Limb (tissue), 2 donors: ENCODE results near the gene CRAT.

Experiments
- DNase-seq, 2 donors: peaks; one replicate each; pipeline ENCODE4 v3.0.0-alpha.2; 2016; ENCODE audit errors: extremely low spot score in 2 of 2

The CRAT gene

GRCh38 chr9:129109952-129110739, 447 bp downstream of the CRAT start:
- no peak for DNase-seq

DNA sequence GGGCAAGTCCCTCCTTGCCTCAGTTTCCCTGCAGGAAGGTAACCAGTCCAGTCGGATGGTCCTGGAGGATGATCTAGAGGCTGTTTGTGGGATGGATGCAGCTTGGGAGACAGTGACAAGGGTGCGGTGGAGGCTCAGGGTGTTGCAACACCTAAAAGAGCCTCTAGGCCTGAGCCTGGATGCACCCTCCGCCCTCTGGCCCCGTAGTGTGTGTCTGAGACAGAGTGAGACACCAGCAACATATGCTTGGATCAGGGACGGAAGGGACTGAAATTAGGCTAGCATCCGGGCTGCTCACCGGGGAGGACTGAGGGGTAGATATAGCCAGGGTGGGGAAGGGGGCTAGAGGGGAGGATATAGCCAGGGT, 1.1 kb downstream of the CRAT start:
- DNase-seq: no peak

DNA sequence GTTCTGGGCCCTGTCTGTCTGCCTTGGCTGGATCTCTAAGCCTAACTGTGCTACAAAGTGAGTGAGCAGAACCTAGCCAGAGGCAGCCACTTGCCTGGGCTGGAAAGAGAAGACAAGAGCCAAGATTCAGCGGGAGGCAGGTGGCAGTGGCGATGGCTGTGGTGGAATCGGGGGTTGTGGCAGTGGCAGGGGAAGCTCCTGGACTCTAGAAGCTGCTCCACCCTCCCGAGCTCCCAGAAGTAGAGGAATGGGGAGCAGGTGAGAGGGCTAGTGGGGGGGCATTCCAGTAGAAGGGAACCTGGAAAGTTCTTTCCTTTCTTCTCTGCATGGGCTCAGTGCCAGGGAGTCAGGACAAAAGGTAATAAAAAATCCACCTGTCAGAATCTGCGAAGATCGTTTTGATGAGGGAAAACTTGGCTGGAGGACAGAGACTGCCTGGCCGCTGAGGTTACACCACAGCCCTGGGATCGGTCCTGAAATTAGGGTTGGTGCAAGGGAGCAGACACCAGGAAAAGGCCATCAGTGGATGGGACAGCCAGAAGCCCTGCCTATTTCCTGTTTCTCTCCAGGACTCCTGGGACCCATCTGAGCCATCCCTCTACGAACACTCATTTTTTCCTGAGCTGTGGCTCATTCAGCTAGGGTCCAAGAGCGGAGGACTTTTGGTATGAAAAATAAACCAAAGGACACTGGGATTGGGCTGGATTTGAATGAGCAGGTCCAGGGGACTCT, 1.6 kb downstream of the CRAT start:
- no peak for DNase-seq

DNA sequence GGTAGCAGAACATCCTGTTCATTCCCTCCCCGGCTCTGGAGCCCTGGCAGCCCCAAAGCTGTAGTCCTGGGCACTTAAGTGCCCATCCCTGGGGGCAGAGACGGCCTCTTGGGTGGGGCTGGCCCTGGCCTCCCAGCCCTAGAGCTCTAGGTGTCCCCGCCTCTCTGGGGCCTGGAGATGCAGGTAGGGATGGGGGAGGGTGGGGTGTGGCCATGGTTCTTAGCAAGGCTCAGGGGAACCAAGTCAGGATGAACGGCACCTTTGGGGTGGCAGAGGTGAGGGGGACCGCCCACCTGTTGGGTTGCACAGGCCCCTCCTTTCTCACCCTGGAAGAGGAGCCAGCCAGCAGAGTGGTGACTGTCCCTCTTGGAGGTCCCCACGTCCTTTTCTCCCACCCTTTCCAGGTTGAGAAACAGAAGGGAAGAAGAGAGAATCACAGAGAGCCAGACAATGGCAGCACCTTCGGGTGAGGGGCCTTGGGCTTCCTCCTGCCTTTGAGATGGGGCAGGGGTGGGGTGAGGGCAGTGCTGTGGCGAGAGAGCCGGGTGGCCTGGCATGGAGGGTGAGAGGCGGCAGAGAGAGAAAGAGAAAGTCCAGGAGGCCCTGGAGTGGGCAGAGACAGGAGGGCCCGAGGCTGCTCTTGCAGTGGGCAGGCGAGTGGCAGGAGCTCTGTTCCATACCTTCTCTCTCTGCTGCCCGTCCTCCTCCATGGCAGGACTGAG, 2.3 kb downstream of the CRAT start:
- DNase-seq: no peak

GRCh38 chr9:129107651-129108050, 2.9 kb downstream of the CRAT start:
- no peak for DNase-seq

DNA sequence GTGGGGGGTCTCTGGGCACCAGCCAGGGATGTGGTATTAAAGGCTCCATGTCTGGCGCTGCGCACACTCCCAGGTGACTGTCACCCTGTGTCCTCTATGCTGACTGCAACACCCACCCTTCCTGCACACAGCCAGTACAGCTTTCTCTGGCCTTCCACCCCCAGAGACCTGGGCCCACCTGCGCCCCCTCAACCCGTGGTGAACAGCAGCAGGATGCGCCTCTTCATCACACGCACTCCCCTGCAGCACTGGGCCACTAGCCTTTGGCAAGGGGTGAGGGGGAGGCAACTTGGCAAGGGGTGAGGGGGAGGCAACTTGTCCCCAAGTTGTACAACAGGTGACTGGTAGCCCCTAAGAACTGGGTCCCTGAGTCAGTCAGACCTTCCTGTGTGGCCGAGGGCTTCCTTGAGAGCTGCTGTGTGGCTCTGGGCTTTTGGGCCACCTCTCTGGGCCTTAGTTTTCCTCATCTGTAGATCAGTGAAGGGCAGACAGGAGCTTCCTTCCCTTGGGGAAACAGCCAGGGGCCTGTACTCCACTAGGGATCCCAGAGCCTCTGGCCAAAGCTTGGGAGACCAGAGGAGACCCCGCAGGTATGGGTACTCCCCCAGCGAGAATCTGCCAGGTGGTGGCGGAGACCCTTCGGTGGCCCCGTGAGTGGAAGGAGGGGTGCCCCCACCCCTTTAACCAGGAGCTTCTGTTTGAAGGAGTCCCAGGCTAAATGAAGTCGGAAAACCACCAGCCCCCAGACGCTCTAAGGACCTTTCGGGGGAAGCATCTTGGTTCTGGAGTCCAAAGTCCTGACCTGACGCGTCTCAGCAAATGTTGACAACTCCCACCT, 4.5 kb downstream of the CRAT start:
- peak in 1 of 2 donors; percentile 28 for DNase-seq

- DNase-seq: peak in 1 of 2 donors; percentile 18
These were observed 6.5 kb downstream of the CRAT start for GRCh38 chr9:129104051-129104450.

GRCh38 chr9:129103595-129103965, 7.0 kb downstream of the CRAT start:
- no peak for DNase-seq

- DNase-seq: no peak
These were observed 7.6 kb downstream of the CRAT start for GRCh38 chr9:129102791-129103594.

DNA sequence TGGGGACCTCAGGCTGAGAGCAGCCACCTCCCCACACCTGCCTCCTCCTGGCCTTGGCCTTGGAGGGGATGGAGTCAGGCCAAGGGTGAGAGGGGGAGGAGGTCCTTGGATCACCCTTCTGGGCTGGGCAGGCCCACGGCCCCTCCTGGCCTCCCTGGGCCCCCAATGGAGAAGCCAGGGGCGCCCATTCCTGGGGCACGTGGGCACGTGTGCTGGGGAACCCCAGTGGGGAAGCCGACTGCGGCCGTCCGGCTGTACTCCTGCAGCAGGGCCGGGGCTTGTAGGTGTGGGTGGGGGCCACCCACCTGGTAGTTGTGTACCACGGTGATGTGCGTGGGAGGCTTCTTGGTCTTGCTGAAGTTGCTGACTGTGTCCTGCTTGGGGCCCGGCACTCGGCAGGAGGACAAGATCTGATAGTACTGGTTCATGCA, 8.5 kb downstream of the CRAT start:
- no peak for DNase-seq

- no peak for DNase-seq
These were observed 9.3 kb downstream of the CRAT start for GRCh38 chr9:129101279-129101678.

DNA sequence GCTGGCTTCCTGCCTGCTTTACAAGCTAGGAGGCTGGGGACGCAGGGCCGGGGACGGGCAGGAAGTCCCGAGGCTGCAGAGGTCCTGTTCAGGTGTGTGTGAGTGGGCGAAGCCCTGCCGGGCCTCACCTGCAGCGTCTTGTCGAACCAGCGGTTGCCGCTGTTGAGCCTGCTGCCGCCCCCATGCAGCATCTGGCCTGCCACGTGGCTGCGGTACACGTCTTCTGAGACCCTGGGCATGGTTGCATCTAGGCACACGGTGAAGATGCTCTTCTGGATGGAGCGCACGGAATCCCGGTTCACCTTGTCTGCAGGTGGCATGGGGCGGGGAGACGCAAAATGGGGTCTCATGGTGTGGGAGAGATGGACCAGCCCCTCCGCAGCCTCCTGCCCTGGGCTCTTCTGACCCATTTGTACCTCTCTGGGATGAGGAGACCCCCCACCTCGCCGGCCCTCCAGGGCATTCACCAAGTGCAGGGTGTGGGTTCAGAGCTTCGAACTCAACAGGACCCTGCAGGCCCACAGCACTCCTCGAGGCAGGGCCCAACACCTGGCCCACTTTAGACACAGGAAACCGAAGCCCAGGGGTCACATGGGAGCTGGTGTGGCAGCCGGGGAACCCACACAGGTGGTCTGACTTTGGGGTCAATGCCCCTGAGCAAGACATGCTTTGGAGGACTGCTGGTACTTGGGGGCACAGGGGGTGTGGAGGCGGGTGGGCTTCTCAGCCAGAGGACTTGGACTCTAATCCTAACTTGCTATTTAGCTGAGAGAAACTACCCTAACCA, 10.0 kb downstream of the CRAT start:
- no peak for DNase-seq

DNA sequence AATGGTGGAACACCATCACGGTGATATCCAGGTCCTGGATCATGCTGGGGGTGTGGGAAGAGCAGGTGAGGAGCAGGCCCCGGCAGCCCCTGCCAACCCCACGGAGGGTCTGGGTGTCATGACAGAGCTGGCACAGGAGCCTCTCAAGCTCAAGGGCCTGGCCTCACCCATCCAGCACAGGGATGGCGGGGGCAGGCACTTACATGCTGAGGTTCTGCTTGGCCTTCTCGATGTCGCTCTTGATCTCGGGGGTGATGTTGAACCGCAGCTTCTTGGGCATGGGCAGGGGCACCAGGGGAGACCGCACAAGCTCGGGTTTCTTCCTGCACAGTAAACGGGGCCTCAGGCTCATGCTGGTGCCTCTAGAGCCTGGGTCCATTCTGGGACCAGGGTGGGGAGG, 12.3 kb downstream of the CRAT start:
- DNase-seq: no peak

GRCh38 chr9:129097671-129098306, 12.8 kb downstream of the CRAT start:
- no peak for DNase-seq

DNA sequence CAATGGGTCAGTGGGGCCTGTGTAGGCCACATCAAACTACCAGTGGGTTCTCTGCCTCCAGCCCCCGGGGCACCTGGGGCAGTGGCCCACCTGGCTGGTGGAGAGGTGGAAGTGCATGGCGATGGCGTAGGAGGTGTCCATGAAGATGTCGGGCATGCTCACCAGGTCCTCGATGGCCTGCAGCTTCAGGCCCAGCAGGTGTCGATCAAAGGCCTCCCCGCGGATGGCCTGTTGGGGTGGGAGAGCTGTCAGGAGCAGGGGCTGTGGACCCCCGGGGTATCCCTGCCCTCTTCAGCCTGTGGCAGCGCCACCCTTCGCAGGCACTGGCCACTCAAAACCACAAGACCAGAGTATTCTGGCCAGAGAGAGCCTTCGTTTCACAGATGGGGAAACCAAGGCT, 14.7 kb downstream of the CRAT start:
- no peak for DNase-seq

DNA sequence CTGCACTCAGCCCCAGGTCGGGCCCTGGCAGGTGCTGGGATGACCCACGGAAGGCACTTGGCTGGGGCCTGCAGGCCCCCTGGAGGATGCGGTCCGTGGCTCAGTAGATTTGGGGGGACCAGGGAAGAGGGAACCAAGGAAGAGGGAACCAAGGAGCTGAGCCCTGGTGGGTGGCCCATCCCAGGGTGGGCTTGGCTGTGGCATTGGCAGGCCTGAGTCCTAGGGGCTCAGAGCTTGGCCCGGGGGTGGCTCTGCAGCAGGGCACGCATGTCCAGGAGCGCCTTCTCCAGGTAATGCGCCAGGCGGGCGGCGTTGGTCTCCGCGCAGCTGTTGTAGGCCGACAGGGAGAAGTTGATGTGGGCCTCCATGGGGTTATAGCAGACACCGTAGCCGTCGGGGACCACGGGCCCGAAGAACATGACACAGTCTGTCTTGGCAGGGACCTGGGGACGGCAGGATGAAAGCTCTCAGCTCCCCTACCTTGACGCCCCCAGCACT, 15.4 kb downstream of the CRAT start:
- no peak for DNase-seq

- DNase-seq: no peak
These were observed 16.0 kb downstream of the CRAT start for GRCh38 chr9:129094387-129095169.

DNA sequence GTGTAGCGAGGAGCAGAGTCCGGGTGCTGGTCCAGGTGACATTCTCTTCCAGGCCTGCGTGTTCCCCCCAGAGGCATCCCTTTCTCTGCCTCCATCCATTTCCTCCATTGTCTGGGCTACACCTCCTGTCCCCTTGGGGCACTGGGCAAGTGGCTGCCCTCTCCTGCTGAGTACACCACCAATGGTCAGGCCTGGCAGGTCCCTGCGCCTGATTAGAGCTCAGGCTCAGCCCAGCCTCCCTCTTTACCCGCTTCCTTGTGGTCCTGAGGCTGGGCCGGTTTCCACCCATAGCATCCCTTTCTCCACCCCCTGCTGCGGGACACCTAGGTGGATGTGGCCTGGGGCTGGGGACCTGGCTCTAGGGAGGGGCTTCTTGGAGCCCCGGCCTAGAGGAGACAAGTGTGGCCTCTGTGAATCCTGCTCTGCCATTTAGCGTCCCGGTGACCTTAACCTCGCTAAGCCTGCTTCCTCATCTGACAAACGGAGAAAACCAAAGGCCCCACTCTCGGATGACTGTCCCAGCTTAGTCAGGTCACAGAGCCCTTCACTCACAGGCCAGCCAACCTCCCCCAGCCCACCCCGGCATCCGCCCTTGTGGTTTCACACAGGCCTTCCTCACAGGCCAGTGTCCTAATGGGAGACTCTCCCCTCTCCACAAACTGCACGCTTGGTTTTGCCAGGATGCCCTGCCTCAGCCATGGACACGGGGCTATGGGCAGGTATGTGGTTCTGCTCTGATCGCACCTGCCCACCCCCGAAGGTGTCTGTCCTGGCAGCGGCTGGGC, 16.8 kb downstream of the CRAT start:
- no peak for DNase-seq
